T-helper 2 cell treated with Interferon-gamma antibody and Interleukin-4, amounts not matched to agents 100 ng/mL and 5 ng/mL, for 36 hours (primary cell): ENCODE data around the gene NLGN1. TPM values are rescaled to one million over a fixed set of nuclear protein-coding genes. Genes with fewer than 3 reads are reported as not detected.

Experiments used
- intact Hi-C: fragments of 100-400 bp; cut with micrococcal nuclease; formaldehyde crosslinking; loops from one replicate; pipeline ENCODE4 v1.15.1; 2023
- total RNA-seq: library from RNA; stranded (reverse); gene quantifications from 2 replicates; pipeline ENCODE4 v1.2.3, GENCODE V29; 2022

Gene NLGN1
- total RNA-seq, 1 donor from 2014 or later, result not detected

DNA sequence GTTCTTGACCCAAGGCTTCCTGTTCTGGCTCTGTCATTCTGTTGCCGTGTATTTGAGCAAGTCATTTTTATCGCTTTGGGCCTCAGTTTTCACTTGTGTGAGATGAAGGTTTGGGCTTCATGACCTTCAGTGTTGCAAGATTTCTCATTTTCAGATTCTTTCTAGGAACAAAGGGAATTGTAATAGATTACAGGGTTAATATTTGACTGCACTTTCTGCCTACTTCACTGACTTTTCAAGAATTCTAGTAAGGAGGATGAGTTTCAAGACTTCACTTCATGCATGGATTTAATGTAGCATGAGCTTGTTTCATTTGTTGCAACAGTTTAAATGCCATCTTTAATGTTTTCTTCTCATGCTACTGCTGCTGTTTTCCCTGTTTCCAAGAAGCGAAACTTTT lies 226.5 kb downstream of the NLGN1 start:
- intact Hi-C loops, result no loop called here

DNA sequence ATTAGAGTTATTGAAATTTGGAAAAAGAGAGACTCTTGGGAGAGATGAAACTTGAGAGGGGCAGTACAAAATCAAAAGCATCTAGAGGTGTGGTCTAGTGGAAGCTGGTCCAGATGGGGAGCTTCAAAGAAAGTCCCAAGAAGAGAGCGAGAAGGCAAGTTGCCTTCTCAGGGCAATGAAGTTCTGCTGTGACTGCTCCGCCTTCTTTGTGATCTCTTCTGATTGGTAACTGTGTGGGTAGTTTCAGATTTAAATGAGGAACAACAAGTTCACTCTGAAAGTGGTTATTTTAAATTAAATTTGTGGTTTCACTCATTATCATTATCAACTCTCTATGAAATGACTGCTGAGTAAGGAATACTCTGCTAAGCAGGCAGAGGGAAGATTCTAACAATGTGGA lies 233.3 kb downstream of the NLGN1 start:
- intact Hi-C loops, result no loop called here

DNA sequence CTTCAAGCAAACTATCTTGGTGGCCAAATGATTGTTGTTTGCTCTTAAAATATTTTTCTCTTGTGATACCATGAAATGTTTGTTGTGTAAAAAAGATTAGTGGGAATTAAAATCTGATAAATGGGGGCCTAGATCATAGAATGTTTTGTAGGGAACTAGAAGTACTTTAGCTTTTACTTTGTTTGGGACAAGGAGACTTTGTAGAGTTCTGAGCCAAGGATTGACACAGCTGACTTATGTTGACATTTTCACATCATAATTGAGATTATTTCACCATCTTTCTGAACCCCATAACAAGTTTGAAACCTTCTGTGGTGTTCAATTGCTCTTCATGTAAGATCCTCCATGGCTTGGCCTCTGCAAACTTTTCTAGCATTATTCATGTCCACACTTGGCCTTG lies 235.4 kb downstream of the NLGN1 start:
- intact Hi-C loops, result no loop called here

DNA sequence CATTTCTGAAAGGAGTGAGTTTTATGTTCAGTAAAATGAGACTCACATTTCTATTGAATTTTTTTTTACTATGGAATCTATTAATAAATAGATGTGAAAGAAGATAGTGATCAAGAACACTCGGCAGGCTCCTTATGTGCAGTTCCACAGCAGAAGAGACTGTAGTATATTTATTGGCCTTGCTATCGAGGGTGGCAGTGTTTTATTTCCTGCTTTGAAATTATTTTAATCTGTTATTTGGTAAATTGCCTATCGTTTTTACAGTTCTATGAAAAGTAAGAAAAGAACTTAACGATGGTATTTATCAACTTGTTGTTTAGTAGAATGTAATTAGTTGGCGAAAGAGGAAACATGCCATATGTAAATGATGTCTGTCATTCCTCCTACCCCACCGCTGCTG lies 238.3 kb downstream of the NLGN1 start:
- intact Hi-C loops, result no loop called here

DNA sequence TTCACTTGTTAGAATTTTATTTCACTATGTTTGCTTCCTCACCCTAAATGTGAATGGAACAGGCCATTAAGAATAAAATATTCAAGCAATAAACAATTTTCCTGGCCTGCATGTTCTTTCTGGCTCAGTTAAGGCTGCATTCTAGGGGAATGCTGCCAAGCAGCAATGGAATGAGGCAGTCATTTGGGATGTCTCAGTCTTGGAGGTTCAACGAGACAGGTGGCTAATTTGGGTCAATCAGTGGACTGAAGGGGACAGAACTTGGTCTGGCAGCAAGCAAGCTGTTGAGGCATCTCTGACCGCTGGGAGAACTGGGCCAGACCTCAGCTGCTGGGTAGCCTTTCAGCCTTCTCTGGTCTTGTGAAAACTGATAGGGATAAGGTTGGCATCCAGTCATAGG lies 241.6 kb downstream of the NLGN1 start:
- intact Hi-C loops, result no loop called here

DNA sequence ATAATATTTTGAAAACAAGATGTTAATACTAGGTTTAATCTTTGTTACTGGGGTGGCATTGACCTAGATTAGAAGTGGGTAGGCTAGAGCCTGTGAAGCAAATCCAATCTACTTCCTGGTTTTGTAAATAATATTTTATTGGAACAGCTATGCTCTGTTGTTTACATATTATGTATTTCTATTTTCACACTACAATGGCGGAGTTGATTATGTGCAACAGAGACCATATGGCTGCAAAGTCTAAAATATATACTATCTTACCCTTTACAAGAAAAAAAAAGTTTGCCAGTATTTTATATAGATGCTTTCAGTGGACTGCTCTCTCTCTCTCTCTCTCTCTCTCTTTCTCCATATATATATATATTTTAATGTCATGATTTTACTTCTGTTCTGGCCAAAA lies 244.2 kb downstream of the NLGN1 start:
- intact Hi-C loops, result no loop called here

DNA sequence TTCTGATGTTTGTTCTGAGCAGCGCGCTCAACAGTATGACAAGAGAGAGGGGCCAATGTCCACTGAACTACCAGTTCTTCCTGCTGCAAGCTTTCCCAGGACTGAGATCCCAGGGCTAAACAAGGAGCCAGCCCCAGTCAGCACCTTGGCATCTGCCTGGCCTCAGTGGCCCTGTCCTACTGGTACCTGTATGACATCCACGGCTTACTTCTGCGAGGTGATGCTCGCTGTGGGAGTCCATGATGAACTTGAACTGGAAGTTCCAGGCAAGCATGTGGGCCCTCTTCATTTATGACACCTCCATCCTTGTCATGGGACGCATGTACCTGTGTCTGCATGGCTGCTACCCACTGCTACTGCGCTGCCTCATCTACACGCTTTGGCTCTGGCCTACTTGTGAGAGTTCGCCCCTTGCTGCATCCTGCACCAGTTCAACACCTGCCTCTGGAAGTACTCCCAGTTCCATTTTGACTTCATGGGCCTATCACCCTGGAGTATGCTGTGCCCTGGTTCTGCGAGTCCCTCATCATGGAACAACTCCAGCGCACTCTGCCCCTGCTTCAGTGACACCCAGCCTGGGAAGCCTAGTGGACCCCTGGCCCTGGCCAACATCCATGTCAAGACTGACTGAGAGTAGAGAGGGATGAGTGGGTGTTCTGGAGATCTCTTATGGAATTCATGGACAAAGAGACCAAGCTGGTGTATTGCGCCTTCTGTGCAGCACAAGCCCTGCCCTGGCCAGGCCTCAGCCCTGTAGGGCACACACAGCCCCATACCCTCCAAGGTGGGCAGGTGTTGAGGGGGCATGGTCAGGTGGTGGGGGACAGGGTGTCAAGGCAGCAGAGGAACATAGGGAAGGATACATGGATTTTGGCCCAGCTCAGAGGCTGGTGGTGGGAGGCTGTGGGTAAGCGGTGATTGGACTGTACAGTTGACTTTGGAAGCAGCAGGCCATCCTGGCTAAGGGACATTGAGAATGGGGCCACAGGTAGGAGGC lies 246.8 kb downstream of the NLGN1 start:
- intact Hi-C loops, result no loop called here

DNA sequence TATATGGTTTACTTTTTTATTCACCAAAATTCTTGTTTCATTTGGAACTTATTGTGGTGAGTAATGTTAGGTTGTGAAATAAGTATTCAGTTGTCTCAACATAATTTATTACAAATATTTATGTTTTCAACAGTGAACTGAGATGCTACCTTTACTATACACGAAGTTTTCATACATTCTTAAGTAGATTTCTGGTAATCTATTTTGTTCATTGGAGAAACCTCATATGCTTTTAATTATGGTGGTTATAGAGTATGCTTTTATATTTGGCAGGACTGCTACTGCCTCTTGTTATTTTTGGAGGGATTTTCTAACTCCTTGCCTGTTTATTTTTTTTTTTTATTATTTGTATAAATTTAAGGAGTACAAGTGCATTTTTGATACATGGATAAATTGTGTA lies 253.1 kb downstream of the NLGN1 start:
- intact Hi-C loops, result no loop called here

DNA sequence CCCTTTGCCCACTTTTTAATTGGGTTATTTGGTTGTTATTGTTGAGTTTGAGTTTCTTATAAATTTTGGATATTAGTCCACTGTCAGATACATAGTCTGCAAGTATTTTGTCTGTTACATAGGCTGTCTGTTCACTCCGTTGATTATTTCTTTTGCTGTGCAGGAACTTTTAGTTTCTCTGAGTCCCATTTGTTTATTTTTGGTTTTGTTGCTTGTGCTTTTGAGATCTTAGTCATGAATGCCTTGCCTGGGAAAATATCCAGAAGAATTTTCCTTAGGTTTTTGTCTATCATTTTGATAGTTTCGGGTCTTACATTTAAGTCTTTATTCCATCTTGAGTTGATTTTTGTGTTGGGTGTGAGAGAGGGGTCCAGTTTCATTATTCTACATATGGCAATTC lies 254.5 kb downstream of the NLGN1 start:
- intact Hi-C loops, result no loop called here

DNA sequence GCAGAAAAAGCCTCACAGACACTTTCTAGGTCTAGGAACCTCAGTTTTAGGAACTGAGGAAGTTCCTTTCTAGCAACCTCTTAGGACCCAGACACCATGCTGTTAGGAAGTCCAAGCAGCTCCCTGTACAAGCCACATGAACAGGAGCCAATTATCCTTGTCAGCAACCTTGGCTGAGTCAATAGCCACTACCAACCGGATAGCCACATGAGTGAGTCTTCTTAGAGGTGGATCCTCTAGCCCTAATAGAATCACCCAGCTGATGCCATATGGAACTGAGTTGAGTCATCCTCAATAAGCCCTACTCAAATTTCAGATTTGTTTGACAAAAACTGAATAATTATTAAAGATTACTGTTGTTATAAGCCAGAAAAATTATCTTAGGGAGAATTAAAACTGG lies 256.2 kb downstream of the NLGN1 start:
- intact Hi-C loops, result no loop called here

DNA sequence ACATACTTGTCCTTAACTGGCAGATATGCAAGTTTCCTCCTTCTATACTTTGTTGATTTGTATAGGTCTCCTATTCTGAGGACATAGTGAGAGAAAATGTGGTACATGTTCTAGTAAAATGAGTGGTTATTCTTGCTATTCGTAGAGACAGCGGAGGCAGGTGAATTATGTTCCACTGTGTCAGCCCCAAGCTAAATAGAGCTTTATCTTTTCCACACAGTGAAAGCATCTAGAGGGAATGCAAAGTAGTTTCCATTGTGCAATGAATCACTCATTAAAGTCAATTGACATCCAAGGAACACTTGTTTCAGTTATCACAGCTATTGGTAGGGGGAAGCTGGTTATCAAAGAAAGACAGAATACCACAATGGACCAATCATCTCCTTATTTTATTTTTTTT lies 262.4 kb downstream of the NLGN1 start:
- intact Hi-C loops, result no loop called here

DNA sequence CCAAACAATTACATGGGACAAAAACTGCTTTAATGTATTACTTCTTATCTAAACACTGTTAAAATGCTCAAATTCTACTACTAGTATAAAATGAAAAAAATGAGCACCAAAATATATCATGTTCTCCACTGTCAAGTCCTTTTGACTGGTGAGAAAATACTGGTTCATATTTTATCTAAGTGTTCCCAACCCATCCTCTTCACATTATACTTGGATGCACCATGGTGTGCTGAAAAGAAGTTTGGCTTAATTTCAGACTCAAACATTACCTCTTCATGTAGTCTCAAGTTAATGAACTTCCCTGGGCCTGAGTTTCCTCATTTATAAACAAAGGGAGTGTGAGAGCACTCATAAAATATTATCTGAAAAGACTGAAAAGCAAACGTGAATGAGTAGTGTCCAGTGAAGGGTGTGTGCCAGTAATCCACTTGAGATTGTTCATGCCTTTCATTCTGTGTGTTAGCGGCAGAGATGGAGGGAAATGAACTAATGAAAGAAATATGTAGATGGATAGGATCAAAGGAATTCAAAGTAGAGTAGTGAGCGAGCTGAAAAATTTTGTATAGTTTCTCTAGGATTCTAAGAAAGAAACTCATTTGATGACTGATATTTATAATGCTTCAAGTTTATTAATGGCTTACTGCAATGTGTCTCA lies 263.2 kb downstream of the NLGN1 start:
- intact Hi-C loops, result no loop called here

DNA sequence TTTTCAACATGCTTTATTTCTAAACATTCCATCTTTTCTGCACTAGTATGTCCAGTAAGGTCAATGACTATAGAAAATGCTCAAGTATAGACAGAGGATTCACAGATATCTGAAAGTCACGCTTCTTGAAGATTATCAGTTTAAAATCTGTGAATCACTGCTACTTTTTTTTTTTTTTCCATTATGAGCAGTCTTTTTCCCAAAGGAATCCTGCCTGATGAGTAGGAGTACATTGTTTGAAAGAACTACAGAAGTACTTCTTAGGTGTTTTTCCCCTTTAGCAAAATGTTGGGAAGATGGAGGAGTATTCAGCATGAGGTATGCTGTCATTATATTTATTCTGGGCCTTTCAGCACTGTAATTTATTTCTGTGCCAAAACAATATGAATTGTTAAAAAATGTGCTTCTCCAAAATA lies 266.2 kb downstream of the NLGN1 start:
- intact Hi-C loops, result no loop called here

DNA sequence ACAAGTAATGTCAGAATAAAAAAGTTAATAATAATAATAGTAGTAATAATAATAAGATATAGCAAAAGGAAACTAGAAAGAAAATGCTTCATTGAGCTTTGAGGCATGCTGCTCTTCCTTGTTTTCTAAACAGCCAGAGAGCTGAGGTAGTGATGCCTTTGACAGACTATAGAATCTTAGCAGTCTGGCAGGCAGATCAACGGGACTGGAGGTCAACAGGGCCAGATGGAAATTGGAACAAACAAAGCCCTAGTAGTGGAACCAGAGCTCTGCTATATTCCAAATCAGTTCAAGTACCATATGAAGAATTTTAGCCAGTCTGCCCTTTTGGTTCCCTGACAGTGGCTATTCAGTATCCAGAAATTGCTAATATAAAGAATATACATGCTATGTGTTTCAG lies 278.6 kb downstream of the NLGN1 start:
- intact Hi-C loops, result no loop called here

DNA sequence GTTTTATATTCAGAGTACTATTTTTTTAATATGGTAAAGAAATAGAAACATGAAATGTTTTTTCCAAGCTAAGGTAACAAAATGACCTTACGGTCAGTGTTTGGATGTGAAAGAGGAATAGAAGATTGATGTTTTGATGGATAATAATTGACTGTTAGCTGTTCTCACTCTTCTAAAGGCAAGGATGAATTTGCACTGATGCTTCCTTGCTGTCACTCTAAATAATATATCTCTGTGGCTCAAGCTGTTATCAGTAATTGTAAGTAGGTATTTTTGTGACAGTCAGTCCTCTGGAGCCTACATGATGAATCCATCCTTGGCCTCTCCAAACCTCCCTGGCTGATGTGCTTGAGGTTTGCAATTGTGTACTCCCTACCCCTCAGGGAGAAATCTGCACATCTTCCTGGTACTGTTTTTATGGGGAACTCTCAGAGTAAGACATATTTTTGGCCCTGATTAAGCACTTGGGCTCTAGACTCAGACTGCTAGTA lies 283.7 kb downstream of the NLGN1 start:
- intact Hi-C loops, result no loop called here

DNA sequence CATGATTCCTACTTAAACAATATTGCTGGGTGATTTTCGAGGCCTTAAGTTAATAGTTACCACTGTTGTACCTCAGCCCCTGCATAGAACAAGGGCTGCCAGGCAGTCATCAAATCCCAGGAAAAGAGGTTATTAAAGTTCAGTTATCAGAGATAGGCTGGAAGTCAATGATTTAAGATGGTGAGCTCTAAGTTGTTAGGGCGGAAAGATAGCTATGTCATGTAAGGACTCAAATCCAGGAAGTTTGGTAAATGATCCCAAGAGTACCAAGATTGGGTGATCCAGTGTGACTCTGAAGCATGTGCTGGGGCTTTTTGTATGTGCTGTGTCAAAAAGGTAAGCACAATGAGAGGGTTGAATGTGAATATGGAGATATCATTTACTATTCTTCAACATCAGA lies 287.9 kb downstream of the NLGN1 start:
- intact Hi-C loops, result no loop called here

DNA sequence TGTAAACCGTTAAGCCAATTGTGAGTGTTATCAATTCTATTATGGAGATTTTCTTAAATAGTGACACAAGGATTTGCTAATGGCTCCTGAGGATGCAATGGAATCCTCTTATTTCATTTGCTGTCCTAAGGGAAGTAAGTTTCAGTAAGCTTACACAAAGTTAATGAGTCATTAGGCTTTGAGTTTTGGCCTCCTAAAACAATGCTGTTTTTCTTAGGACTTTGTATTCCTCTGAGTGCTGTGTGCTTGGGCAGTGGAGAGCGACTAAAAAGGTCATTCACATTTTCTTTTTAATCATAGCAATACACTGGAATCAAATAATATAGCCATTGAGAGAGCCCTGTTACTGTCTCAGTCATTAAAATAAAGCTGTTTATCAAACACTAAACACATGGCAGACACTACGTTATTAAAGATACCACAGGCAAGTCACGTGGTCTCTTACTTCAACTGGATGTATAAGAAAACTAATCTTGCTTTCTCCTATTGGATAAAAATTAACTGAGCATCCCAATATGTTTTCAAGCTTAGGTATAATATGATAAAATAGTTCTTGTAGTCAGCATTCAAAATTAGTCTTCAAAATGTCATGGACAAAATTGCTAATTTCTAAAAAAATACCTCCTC lies 290.8 kb downstream of the NLGN1 start:
- intact Hi-C loops, result no loop called here

DNA sequence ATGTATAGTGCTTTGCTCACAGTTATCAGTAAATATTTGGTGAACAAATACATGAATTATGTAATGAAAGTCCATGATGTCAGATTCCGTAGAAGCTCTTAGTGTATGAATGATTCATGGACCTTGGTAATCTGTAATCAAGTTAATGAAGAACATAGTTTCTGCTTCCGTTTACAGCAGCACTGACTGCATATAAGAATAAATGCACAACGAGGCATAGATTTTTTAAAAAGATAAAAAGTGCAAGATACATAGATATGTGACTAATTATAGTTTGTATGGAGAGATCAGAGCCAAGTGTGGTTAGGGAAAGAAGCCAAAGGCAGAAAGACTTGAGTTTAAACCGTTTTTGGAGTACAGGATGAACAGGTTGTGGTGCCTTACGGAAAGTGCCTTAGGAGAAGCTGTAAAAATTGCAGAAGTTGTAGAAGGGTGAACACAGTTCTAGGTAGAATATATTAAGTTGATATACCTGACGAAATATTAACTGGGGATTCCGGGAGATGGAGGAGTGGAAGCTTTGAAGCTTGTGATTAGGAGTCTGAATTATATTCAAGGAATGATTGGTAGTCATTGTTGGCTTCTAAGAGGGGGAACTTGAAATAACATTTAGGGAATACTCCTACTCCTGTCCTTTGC lies 293.1 kb downstream of the NLGN1 start:
- intact Hi-C loops, result no loop called here

DNA sequence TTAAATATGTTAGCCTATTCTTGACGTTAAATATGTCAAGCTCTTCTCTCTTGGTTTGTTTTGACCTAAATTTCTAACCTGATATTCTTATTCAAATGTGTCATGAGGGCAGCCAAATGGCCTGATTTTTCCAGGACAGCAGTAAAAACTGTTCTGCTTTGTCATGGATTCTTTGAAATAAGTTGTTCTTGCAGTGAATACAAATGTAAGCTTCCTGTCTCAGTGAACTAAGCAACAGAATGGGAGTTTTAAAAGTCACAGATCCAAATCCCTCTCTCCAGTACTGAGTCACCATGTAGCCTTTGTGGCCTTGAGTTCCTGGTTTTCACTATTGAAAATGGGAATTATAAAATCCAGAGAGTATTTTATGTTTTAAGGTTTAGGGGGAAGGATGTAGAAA lies 301.8 kb downstream of the NLGN1 start:
- intact Hi-C loops, result no loop called here

DNA sequence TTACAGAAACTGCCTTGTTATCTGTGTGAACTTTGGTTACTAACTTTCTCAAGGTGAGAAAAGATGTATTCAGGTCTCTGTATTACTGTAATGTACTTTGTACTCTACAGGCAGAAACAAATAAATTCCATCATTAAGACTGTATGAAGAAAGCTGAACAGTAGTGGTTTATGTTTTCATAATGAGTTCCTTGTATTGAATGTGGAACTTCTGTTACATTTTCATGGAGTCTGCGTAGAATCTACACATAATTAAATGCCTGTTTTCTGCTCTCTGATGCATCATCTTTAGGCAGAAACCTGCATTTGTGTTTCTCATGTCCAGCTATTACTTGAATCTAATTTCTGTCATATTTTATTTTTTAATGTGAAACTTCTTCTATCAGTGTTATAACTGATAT lies 302.8 kb downstream of the NLGN1 start:
- intact Hi-C loops, result no loop called here

DNA sequence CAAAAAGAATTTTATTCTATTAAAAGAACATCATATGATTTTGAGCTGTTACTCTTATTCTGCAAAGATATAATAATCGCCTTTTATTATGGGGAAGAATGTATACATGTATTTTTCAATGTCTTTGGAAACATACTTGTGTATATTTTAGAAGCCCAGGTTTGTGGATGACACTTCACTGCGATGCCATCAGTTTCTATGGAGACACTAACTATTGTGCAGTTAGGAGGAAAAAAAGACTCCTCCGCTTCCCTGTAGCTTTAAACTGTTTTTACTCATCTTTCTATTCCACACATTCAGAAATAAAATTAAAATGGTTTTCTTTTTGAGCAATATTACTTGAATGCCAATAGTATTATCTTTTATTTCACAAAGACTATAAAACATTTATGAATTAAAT lies 305.0 kb downstream of the NLGN1 start:
- intact Hi-C loops, result no loop called here

DNA sequence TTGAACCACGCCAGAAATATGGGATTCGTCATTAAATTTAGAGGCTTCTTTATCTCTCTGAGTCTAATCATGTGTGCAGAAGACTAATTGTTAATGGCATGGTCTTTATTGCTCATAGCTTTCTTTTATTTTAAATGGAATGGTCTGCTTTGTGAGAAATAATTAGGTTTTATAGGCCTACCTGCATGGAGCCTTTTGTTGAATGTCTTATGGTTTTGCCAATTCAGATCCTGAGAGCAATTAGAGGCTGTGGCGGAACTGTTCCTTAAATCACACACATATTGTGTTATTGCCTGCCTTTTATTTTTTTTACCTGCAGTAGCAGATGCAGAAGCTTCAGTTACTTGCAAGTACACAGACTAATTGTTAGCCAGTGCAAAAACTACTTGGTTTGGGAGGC lies 306.2 kb downstream of the NLGN1 start:
- intact Hi-C loops, result no loop called here
